Aorta (tissue), 5 donors: Measurements from ENCODE around the gene DIPK1A. TPM values are rescaled to one million over a fixed set of nuclear protein-coding genes. Genes with fewer than 3 reads are reported as not detected.

Experiments
- ATAC-seq: fragments of 200-7000 bp; cut with Tn5 transposase; one replicate; pipeline ENCODE4 v1.9.1; 2022; ENCODE audit warnings: moderate library complexity; ENCODE audit not compliant: low FRiP score
- DNase-seq, 2 donors: peaks; one replicate each; pipeline ENCODE4 v3.0.0-alpha.2; 2020
- H3K27ac ChIP-seq, 2 donors: one replicate each; pipeline ENCODE4 v1.5.1; 2013; ENCODE audit warnings: low read length in 2 of 2, mild to moderate bottlenecking in 2 of 2, moderate library complexity in 2 of 2, control low read depth in 1 of 2, inconsistent platforms in 1 of 2, low read depth in 1 of 2
- H3K27me3 ChIP-seq, 2 donors: one replicate each; pipeline ENCODE4 v1.6.1; 2013; ENCODE audit warnings: control low read depth in 1 of 2, low read length in 1 of 2, mild to moderate bottlenecking in 1 of 2, moderate library complexity in 1 of 2; ENCODE audit not compliant: insufficient read depth in 2 of 2, control insufficient read depth in 1 of 2
- H3K36me3 ChIP-seq, 2 donors: one replicate each; pipeline ENCODE4 v1.6.1; 2013; ENCODE audit warnings: control low read depth in 1 of 2, low read length in 1 of 2, mild to moderate bottlenecking in 1 of 2; ENCODE audit not compliant: insufficient read depth in 2 of 2, control insufficient read depth in 1 of 2
- H3K4me1 ChIP-seq, 2 donors: one replicate each; pipeline ENCODE4 v1.6.1; 2013; ENCODE audit warnings: low read length in 2 of 2, control low read depth in 1 of 2, mild to moderate bottlenecking in 1 of 2, moderate library complexity in 1 of 2; ENCODE audit not compliant: insufficient read depth in 2 of 2, control insufficient read depth in 1 of 2
- H3K4me3 ChIP-seq, 2 donors: one replicate each; pipeline ENCODE4 v1.5.1; 2013; ENCODE audit warnings: low read length in 2 of 2, control low read depth in 1 of 2, mild to moderate bottlenecking in 1 of 2
- H3K9me3 ChIP-seq: one replicate; pipeline ENCODE4 v1.6.1; 2013; ENCODE audit warnings: mild to moderate bottlenecking, low read length; ENCODE audit not compliant: control insufficient read depth
- WGBS, 2 donors: extraction: QIAGEN DNeasy Blood & Tissue Kit; methylation state at CpG; one replicate each; pipeline ENCODE4 v1.1.7; 2013; 5-methylcytosine and 5-hydroxymethylcytosine counted together
- intact Hi-C, 2 donors: fragments of 100-400 bp; cut with DNase I; formaldehyde crosslinking; loops; one replicate each; pipeline versions ENCODE4 v1.14.2 to v1.15.0; 2022
- polyA plus RNA-seq, 2 donors: library from polyadenylated mRNA; stranded (reverse); fragments of 200-250 nt; gene quantifications; one replicate each; pipeline ENCODE4 v1.2.3, GENCODE V29; 2013
- total RNA-seq, 2 donors: library from RNA; stranded (reverse); fragmentation: NEBNext Ultra II Directional; extraction: Animal tissue kit (Norgen Biotek cat#: 25700); gene quantifications; one replicate each; pipeline ENCODE4 v1.2.1, GENCODE V29; 2021
- donor health status: healthy with polysubstance abuse.
- donor health status: Bipolar disorder and iron deficiency.
- donor health status: DM: no; HTN: no; CAD: no.
- donor health status: DM: no; HTN: no; CAD: no.
- donor health status: DM: yes; HTN: yes; CAD: no.

The DIPK1A gene
- total and polyA plus RNA-seq, 4 donors: 4.9 to 15.9 (median 10.8) TPM

GRCh38 chr1:92922356-92923035 is 38.8 kb downstream of the DIPK1A start:
- Histone ChIP-seq H3K27me3 (no peaks in the 10 kb centered on the region), H3K4me3 (no peak overlapping the region), H3K27ac (no peak overlapping the region), H3K36me3 (no peaks in the 10 kb centered on the region), H3K4me1 (no peaks in the 10 kb centered on the region), H3K9me3 (no peaks in the 10 kb centered on the region)
- ATAC-seq (no peak), DNase-seq (no peak)
- intact Hi-C loops: no loop called here
- 87 to 91% methylated on average over 9 of the region's 9 CpGs for WGBS, 2 donors

DNA sequence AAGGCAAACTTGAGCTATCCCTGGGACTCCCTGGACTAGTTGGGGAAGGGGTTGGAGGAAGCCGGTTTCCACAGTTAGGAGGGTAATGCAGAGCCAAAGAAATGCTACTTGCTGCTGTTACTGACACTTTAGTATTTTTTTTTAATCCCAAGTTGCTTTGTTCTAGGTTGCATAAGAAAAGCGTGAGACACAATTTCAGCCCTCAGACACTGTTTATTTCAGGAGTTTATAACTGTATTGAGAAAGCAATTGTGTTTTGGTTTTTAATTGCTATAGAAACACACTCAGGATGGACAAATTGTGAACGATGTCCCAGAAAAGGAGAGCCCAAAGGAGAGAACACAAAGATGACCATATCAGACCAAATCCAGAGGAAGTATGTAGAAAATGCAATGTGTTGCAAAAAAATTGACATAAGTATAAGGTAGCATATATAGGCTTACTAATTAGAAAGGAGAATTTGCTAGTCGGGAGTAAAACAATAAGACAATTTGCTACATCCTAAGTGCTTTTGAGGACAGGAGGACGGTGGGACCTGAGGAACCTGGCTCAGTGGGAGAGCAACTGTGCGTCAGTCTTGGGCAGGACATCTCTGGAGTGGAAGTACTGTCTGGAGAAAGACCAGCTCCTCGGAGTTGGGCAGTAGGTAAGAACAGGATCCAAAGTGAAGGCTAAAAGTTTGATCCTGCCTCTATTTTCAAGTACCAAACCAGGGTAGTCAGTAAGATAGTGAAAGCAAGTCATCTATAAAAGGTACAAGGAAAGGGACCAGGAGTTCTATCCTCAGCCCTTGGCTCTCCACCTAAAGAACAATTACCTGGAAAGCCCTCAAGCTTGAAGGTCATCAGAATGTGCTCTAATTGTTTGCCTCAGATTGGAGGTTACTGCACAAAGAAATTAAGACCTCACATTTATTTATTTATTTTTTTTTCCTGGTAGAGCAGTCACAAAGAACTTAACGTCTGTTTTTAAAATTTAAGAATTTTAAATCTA is 39.9 kb downstream of the DIPK1A start:
- no peak for ATAC-seq
- H3K27me3 ChIP-seq: no peaks in the 10 kb centered on the region
- no peak overlapping the region for H3K4me3 ChIP-seq
- intact Hi-C loops: no loop called here
- WGBS, 2 donors: 95 to 96% methylated on average over 8 of the region's 8 CpGs
- no peaks in the 10 kb centered on the region for H3K36me3 ChIP-seq
- H3K27ac ChIP-seq: no peak overlapping the region
- H3K4me1 ChIP-seq: no peaks in the 10 kb centered on the region
- no peaks in the 10 kb centered on the region for H3K9me3 ChIP-seq
- DNase-seq: no peak

- ATAC-seq (no peak), DNase-seq (no peak)
- Histone ChIP-seq H3K27ac (no peak overlapping the region), H3K36me3 (no peaks in the 10 kb centered on the region), H3K4me1 (no peaks in the 10 kb centered on the region), H3K9me3 (no peaks in the 10 kb centered on the region), H3K4me3 (no peak overlapping the region), H3K27me3 (no peaks in the 10 kb centered on the region)
- intact Hi-C loops: no loop called here
These were observed 44.4 kb downstream of the DIPK1A start for GRCh38 chr1:92916899-92917298.

- H3K27me3 ChIP-seq: no peaks in the 10 kb centered on the region
- no peaks in the 10 kb centered on the region for H3K4me1 ChIP-seq
- intact Hi-C loops: no loop called here
- no peak overlapping the region for H3K4me3 ChIP-seq
- no peak overlapping the region for H3K27ac ChIP-seq
- no peak for ATAC-seq
- no peak for DNase-seq
- no peaks in the 10 kb centered on the region for H3K9me3 ChIP-seq
- no peaks in the 10 kb centered on the region for H3K36me3 ChIP-seq
- 60 to 67% methylated on average over 1 of the region's 1 CpG for WGBS, 2 donors
These were observed 45.7 kb downstream of the DIPK1A start for GRCh38 chr1:92915547-92915946.

GRCh38 chr1:92913093-92913819 is 48.0 kb downstream of the DIPK1A start:
- no peaks in the 10 kb centered on the region for H3K36me3 ChIP-seq
- intact Hi-C loops: no loop called here
- H3K27me3 ChIP-seq: no peaks in the 10 kb centered on the region
- peaks cover 0 to 3% of the 10 kb centered on the region in 2 donors for H3K4me1 ChIP-seq
- no peak overlapping the region for H3K4me3 ChIP-seq
- H3K9me3 ChIP-seq: no peaks in the 10 kb centered on the region
- DNase-seq (no peak), ATAC-seq (no peak)
- 89 to 92% methylated on average over 3 of the region's 3 CpGs for WGBS, 2 donors
- no peak overlapping the region for H3K27ac ChIP-seq

DNA sequence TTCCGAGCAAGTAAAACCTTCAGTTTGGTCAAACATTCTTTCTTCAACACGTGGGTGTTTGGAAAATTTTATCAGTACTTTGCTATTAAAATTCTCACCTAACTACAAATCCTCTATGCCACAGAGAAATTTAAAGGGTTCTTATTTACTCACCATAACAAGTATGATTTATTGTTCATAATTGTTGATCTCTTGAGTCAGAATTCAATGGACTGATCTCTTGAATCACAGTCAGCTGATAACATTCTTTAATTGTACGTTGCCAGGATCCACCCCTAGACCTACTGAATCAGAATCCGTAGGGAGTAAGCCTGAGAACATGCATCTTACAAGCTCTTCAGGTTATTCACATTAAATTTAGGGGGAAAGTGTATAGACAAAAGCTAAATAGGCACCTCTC is 51.2 kb downstream of the DIPK1A start:
- H3K27me3 ChIP-seq: no peaks in the 10 kb centered on the region
- no peak overlapping the region for H3K27ac ChIP-seq
- no peaks in the 10 kb centered on the region for H3K9me3 ChIP-seq
- H3K36me3 ChIP-seq: no peaks in the 10 kb centered on the region
- peaks cover 0 to 5% of the 10 kb centered on the region in 2 donors for H3K4me1 ChIP-seq
- 58 to 60% methylated on average over 4 of the region's 4 CpGs for WGBS, 2 donors
- ATAC-seq: no peak
- DNase-seq: no peak
- intact Hi-C loops: no loop called here
- no peak overlapping the region for H3K4me3 ChIP-seq

DNA sequence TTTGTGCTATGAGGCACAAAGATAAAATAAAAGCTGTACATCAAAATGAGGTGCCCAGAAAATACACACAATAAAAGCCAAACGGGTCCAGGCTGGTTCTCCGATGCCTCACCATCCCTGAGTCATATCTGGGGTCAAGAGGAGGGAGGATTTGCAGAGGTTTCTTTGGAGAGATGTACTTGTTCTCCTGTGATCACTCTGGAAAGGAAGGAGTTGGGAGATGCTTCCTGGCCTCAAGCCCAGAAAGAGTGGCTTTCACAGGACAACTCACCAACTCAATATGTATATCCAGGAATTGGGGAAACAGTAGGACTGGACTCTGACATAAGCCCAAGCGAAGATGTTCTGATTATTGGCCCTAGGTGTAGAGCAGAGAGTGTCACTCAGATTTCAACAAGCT is 51.9 kb downstream of the DIPK1A start:
- Histone ChIP-seq H3K4me1 (peaks cover 0 to 5% of the 10 kb centered on the region in 2 donors), H3K27ac (no peak overlapping the region), H3K9me3 (no peaks in the 10 kb centered on the region), H3K4me3 (no peak overlapping the region), H3K27me3 (no peaks in the 10 kb centered on the region), H3K36me3 (no peaks in the 10 kb centered on the region)
- DNase-seq: no peak
- no peak for ATAC-seq
- intact Hi-C loops: no loop called here
- 92 to 95% methylated on average over 3 of the region's 3 CpGs for WGBS, 2 donors

- 87 to 91% methylated on average over 2 of the region's 2 CpGs for WGBS, 2 donors
- intact Hi-C loops: no loop called here
- Histone ChIP-seq H3K4me1 (peaks cover 0 to 5% of the 10 kb centered on the region in 2 donors), H3K27ac (no peak overlapping the region), H3K9me3 (no peaks in the 10 kb centered on the region), H3K27me3 (no peaks in the 10 kb centered on the region), H3K4me3 (no peak overlapping the region), H3K36me3 (no peaks in the 10 kb centered on the region)
- DNase-seq: no peak
- no peak for ATAC-seq
These were observed 53.1 kb downstream of the DIPK1A start for GRCh38 chr1:92907949-92908684.
